SKM-1 treated with dmso at 0.1 percent for 144 hours (cell line): ENCODE results near the gene SUPT5H.
"Not testable (repeated sequence)": the region's sequence is repeated elsewhere in the genome, so short reads cannot be mapped to it uniquely, and the experiment has no call there.

Experiments
- DNase-seq: peaks from one replicate; lab custom pipeline; 2025; ENCODE audit not compliant: unreplicated experiment; lab: John Stamatoyannopoulos, UW

The SUPT5H gene

GRCh38 chr19:39424934-39425333, 20.4 kb upstream of the SUPT5H start:
- no peak for DNase-seq

GRCh38 chr19:39425744-39426143, 19.6 kb upstream of the SUPT5H start:
- DNase-seq, result no peak

- DNase-seq, result no peak
Measured at GRCh38 chr19:39426170-39426569, 19.2 kb upstream of the SUPT5H start.

- DNase-seq, result no peak
Measured at GRCh38 chr19:39427707-39428106, 17.7 kb upstream of the SUPT5H start.

- no peak for DNase-seq
Measured at GRCh38 chr19:39428283-39429112, 16.9 kb upstream of the SUPT5H start.

- DNase-seq, result peak; percentile 76
Measured at GRCh38 chr19:39430675-39431593, 14.4 kb upstream of the SUPT5H start.

GRCh38 chr19:39432677-39433025, 12.7 kb upstream of the SUPT5H start:
- DNase-seq, result no peak

GRCh38 chr19:39433480-39434079, 11.8 kb upstream of the SUPT5H start:
- no peak for DNase-seq

- DNase-seq, result no peak
Measured at GRCh38 chr19:39434123-39435076, 11.0 kb upstream of the SUPT5H start.

GRCh38 chr19:39435499-39436349, 9.7 kb upstream of the SUPT5H start, which contains the start of gene RPS16:
Gene RPS16 (minus strand): TSS chr19:39435949. CDS start chr19:39435895, 54 bp downstream.
- DNase-seq, result peak; percentile 98

GRCh38 chr19:39436350-39436716, 9.0 kb upstream of the SUPT5H start:
- DNase-seq, result no peak

- DNase-seq, result no peak
Measured at GRCh38 chr19:39438270-39438934, 7.0 kb upstream of the SUPT5H start.

GRCh38 chr19:39444598-39445195, 685 bp upstream of the SUPT5H start:
- DNase-seq, result no peak

GRCh38 chr19:39446365-39447084, 1.1 kb downstream of the SUPT5H start:
- DNase-seq, result no peak

GRCh38 chr19:39448271-39448670, 2.9 kb downstream of the SUPT5H start:
- no peak for DNase-seq

GRCh38 chr19:39449116-39449797, 3.9 kb downstream of the SUPT5H start:
- DNase-seq, result no peak

- not testable (repeated sequence) for DNase-seq
Measured at GRCh38 chr19:39451257-39451656, 5.9 kb downstream of the SUPT5H start.
